HFFc6 (cell line): ENCODE results near the gene SH2D2A. TPM values are rescaled to one million over a fixed set of nuclear protein-coding genes. Genes with fewer than 3 reads are reported as not detected.

Experiments used
- DNase-seq: peaks from one replicate; pipeline ENCODE4 v3.0.0-alpha.2; 2018
- H3K27ac Mint-ChIP-seq: 2 replicates; pipeline ENCODE4 v1.8.0; 2020; ENCODE audit warnings: mild to moderate bottlenecking, mixed read lengths
- H3K27me3 Mint-ChIP-seq: 2 replicates; pipeline ENCODE4 v1.8.0; 2021; ENCODE audit warnings: mild to moderate bottlenecking, moderate library complexity, mixed read lengths; ENCODE audit not compliant: insufficient read depth
- H3K36me3 Mint-ChIP-seq: 2 replicates; pipeline ENCODE4 v1.8.0; 2021; ENCODE audit warnings: low read depth, mixed read lengths
- H3K4me1 Mint-ChIP-seq: 2 replicates; pipeline ENCODE4 v1.8.0; 2020; ENCODE audit warnings: low read depth, mixed read lengths
- H3K4me3 Mint-ChIP-seq: 2 replicates; pipeline ENCODE4 v1.8.0; 2020; ENCODE audit warnings: mild to moderate bottlenecking, moderate library complexity, mixed read lengths
- H3K9me3 Mint-ChIP-seq: 2 replicates; pipeline ENCODE4 v1.8.0; 2020; ENCODE audit warnings: mild to moderate bottlenecking, mixed read lengths
- CTCF ChIP-seq: fragments of 200-600 bp; sonication (generic); IDR thresholded peaks from 2 replicates; pipeline ENCODE4 v1.5.0; 2021; ENCODE audit warnings: antibody characterized with exemption, mild to moderate bottlenecking
- total RNA-seq, 6 experiments: library from RNA; stranded (reverse); fragmentation: NEBNext Ultra II Directional; extraction: Animal tissue kit (Norgen Biotek cat#: 25700); gene quantifications; 2 replicates in 1 of 6; 3 replicates in 5 of 6; pipeline ENCODE4 v1.2.3, GENCODE V29; 2021

Gene SH2D2A
- total RNA-seq, 6 experiments from 2014 or later, result 0.09 to 0.17 TPM; not detected in 4

DNA sequence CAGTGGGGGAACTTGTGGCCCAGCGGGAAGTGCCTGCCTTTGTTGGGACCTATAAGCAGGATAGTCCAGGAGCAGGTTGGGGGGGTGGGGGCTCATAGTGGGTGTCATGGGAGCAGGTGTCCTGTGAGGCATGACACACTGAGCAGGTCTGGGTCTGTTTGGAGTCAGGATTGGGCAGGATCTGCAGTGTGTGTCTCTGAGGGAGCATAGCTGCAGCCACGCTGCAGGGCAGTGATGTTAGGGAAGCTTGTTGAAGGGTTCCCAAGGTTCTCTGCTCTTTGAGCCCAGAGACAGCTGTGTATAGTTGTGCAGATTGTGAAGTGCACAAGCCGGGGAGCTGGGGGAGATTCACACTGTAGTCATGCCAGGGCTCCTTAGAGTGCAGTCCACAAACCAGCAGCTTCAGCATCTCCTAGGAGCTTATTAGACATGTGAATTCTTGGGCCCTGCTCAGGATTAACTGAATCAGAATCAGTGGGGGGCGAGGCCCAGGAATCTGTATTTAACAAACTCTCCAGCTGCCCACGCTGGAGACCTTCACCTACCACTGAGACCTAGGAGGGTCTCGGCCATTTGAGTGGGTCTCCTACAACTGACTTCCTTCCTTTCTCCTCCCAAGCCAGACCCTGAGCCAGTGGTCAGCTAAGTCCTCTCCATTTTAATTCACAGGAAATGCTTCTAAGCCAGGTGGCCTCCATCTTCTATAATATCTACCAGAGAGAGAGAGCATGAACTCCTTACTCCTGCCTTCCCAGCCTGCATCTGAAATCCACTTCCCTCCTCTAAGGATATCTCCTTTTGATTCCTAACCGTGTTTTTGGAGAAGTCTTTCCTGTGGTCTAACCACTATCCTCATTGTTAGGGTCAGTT is 31.2 kb upstream of the SH2D2A start:
- no peaks in the 10 kb centered on the region for H3K4me1 Mint-ChIP-seq
- no peak overlapping the region for H3K27ac Mint-ChIP-seq

DNA sequence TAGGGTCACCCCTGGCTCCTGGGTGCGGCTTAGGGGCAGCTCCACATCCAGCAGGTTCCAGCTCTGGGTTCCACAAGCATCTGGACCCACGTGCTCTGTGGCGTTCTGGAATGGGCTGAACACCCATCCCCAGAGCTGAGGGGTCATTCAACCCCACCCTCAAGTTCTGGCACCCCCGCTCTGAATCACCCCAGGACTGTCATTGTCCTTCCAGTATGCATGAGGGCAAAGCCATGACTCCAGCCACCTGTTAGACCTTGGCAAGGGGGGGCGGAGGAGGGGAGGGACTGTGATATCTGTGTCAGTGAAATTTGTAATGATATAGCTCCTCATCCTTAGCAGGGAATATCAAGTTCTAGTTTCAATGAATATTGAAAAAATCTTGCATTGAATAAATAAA is 30.0 kb upstream of the SH2D2A start:
- H3K27me3 Mint-ChIP-seq, result peaks cover 42% of the 10 kb centered on the region
- no peak for TF ChIP-seq CTCF

More for the DNA sequence above, 31.2 kb upstream of the SH2D2A start:
- no peaks in the 10 kb centered on the region for H3K36me3 Mint-ChIP-seq
- H3K4me3 Mint-ChIP-seq, result no peak overlapping the region
- no peaks in the 10 kb centered on the region for H3K9me3 Mint-ChIP-seq
- DNase-seq, result no peak
- peaks cover 48% of the 10 kb centered on the region for H3K27me3 Mint-ChIP-seq
- TF ChIP-seq CTCF, result no peak

DNA sequence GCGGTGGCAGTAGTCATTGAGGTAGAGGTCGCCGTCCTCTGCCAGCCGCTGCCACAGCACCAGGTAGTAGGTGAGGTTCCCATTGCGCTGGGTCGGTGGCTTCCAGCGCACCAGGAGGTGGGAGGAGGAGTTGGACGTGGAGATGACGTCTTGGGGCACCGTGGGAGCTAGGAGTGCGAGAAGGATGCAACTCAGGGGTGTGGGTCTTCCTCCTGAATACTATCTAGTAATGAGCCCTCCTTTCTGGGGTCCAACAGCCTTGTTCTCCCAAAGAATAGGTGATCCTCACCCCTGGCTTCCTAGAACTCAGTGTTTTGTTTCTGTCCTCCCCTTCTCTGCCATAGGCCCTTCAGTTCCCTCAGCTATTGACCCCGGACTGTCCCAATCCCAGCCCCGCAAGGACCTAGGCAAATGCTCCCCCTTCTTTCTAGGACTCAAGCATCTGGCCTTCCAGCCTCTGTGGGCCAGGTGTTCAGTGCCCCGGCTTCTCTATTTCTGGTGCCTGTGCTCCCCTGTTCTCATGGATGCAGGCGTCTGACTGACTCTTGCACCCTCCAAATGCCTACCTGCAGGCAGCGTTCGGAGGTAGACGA is 29.4 kb upstream of the SH2D2A start:
- Mint-ChIP-seq H3K36me3 (no peaks in the 10 kb centered on the region), H3K4me3 (no peak overlapping the region), H3K27ac (no peak overlapping the region), H3K27me3 (peaks cover 47% of the 10 kb centered on the region), H3K4me1 (no peaks in the 10 kb centered on the region), H3K9me3 (no peaks in the 10 kb centered on the region)
- TF ChIP-seq CTCF, result no peak
- DNase-seq, result no peak

More for the DNA sequence above, 30.0 kb upstream of the SH2D2A start:
- Mint-ChIP-seq H3K36me3 (no peaks in the 10 kb centered on the region), H3K4me1 (no peaks in the 10 kb centered on the region), H3K4me3 (no peak overlapping the region), H3K27ac (no peak overlapping the region), H3K9me3 (no peaks in the 10 kb centered on the region)
- no peak for DNase-seq

DNA sequence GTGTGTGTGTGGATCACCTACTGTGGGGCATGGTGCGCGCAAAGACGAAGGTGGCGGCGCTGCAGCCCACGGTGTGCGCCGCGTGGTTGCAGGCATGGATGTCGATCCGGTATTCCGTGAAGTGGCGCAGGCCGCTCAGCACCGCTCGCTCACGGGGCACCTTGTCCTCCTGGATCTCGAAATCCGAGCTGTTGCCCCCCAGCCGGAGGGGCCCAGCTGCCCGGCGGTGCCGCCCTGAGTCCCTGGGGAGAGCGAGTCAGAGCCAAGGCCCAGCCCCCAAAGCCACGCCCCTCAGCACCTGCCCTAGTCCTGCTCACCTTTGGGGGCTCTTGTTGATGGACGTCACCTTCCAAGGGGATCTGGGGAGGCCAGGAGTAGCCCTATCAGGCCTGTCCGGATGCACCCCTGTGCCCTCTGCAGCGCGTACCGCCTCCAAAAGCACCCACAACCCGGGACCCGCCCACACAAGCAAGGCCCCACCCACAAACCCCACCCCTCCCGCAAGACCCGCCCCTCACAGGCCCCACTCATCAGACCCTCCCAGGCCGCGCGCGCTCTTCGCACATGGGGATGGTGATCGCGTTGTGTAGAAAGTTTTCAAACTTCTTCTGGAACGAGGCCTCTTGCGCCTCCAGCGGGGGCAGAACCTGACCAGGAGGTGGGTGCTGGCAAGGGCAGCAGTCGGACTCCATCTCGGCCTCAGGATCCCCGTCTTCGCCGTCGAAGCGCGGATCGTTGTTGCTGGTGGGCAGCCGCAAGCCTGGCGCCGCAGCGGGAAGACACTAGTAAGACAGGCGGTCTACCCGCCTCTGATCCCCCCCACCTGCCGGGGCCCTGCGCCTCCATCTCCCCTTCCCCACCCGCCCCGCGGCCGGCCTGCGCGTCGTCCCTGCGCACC is 28.7 kb upstream of the SH2D2A start:
- TF ChIP-seq CTCF, result no peak
- Mint-ChIP-seq H3K4me1 (no peaks in the 10 kb centered on the region), H3K27ac (no peak overlapping the region), H3K4me3 (no peak overlapping the region), H3K36me3 (no peaks in the 10 kb centered on the region), H3K27me3 (peaks cover 51% of the 10 kb centered on the region), H3K9me3 (no peaks in the 10 kb centered on the region)
- no peak for DNase-seq

DNA sequence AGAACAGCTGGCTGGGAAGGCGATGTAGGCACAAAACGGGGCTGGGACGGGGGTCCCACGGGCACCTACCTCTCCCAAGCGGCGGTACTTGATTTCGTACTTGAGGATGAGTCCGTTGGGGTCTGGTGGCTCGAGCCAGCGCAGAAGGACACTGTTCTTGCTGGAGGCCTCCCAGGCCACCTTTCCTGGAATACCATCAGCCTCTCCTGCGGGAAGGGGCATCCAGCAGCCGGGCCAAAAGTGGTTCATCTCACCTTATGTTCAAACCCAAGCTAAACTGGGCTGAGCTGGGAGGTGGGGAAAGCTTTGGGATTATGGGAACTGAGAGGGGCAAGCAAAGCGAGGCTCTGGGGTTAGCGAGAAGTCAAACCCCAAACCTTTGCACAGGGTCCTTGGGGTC is 28.0 kb upstream of the SH2D2A start:
- DNase-seq, result no peak
- Mint-ChIP-seq H3K36me3 (no peaks in the 10 kb centered on the region), H3K4me1 (no peaks in the 10 kb centered on the region), H3K9me3 (no peaks in the 10 kb centered on the region), H3K27ac (no peak overlapping the region), H3K27me3 (peaks cover 51% of the 10 kb centered on the region), H3K4me3 (no peak overlapping the region)
- no peak for TF ChIP-seq CTCF
